ENCODE results near the gene LRRC19.

Gene LRRC19

GRCh38 chr9:27005491-27005890 lies at the start of gene LRRC19:
TSS of gene LRRC19 (minus strand) at chr9:27005672. CDS start at chr9:26999694, 5,978 bp downstream.
- DNase-seq = no peak

- no peak for DNase-seq
Measured at GRCh38 chr9:27054841-27055240, 49.4 kb upstream of the LRRC19 start.

- no peak for DNase-seq
Measured at GRCh38 chr9:27054125-27054524, 48.7 kb upstream of the LRRC19 start.

GRCh38 chr9:27053369-27054022 lies 48.0 kb upstream of the LRRC19 start:
- DNase-seq = no peak

- peak; percentile 63 for DNase-seq
Measured at GRCh38 chr9:27047136-27047535, 41.7 kb upstream of the LRRC19 start.

GRCh38 chr9:27043176-27043575 lies 37.7 kb upstream of the LRRC19 start:
- no peak for DNase-seq

- DNase-seq = no peak
Measured at GRCh38 chr9:27042476-27042875, 37.0 kb upstream of the LRRC19 start.

- DNase-seq = no peak
Measured at GRCh38 chr9:27041746-27042145, 36.3 kb upstream of the LRRC19 start.

- no peak for DNase-seq
Measured at GRCh38 chr9:27037499-27037898, 32.0 kb upstream of the LRRC19 start.

- DNase-seq = peak; percentile 53
Measured at GRCh38 chr9:27033815-27034403, 28.4 kb upstream of the LRRC19 start.

GRCh38 chr9:27029186-27029585 lies 23.7 kb upstream of the LRRC19 start:
- DNase-seq = no peak

- DNase-seq = no peak
Measured at GRCh38 chr9:27022920-27023319, 17.4 kb upstream of the LRRC19 start.

GRCh38 chr9:27019589-27019988 lies 14.1 kb upstream of the LRRC19 start:
- no peak for DNase-seq

GRCh38 chr9:27003426-27004077 lies 1.9 kb downstream of the LRRC19 start:
- DNase-seq = no peak

GRCh38 chr9:26995810-26996209 lies 9.7 kb downstream of the LRRC19 start:
- no peak for DNase-seq

- no peak for DNase-seq
Measured at GRCh38 chr9:26983340-26983739, 22.1 kb downstream of the LRRC19 start.

- peak; percentile 35 for DNase-seq
Measured at GRCh38 chr9:26975728-26976707, 29.5 kb downstream of the LRRC19 start.

GRCh38 chr9:26974927-26975326 lies 30.5 kb downstream of the LRRC19 start:
- no peak for DNase-seq

GRCh38 chr9:26973989-26974388 lies 31.5 kb downstream of the LRRC19 start:
- no peak for DNase-seq

- no peak for DNase-seq
Measured at GRCh38 chr9:26971721-26972120, 33.8 kb downstream of the LRRC19 start.

GRCh38 chr9:26956860-26957233 lies 48.6 kb downstream of the LRRC19 start:
- no peak for DNase-seq

GRCh38 chr9:26955921-26956859 lies 49.3 kb downstream of the LRRC19 start, which contains the start of gene IFT74:
TSS of gene IFT74 (plus strand) at chr9:26956412. CDS start at chr9:26961968, 5,556 bp downstream.
- DNase-seq = peak; percentile 96

Measured in RPMI8226 (cell line).